Coronary artery (tissue), 2 donors: Measurements from ENCODE around the gene EFNB2.

Source experiments
- DNase-seq: peaks from one replicate; pipeline ENCODE4 v3.0.0-alpha.2; 2017; ENCODE audit warnings: low spot score
- H3K27ac ChIP-seq, 2 donors: fragments of 200-600 bp; sonication (generic); one replicate each; pipeline ENCODE4 v1.5.1; 2016 to 2019
- H3K4me3 ChIP-seq: fragments of 200-600 bp; sonication (generic); 2 replicates; pipeline ENCODE4 v1.5.1; 2016; ENCODE audit warnings: mild to moderate bottlenecking, moderate library complexity
- TF ChIP-seq, protein P1 (sequence below): fragments of 200-600 bp; sonication (generic); IDR thresholded peaks from one replicate; pipeline ENCODE4 v1.5.1; 2019; ENCODE audit warnings: antibody characterized with exemption

The EFNB2 gene

DNA sequence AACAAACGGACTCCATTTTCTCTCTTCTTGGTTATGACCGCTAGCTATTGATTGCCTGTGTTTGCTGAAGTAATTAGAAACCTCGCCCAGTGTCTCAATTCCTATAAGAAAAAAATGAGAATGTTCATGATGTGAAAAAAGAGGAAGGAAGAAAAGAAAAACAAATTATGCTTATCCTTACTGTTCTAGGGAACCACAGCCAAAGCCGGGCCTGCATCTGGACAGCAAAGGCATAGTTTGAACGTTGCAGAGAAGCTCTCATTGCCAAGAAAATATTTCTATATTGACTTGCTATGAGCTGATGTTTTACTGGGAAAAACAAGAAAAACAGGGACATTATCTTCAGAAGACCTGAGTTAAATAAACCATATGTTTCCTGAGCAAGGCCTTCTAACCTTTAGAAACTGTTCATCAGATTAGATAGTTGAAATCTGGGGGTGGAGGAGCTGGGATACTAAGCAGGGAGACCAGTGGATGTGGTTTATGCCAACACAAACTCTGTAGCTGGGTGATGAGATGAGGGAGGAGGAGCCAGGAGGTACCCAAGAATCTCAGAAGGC is 55.0 kb downstream of the EFNB2 start:
- TF ChIP-seq, protein P1, sequence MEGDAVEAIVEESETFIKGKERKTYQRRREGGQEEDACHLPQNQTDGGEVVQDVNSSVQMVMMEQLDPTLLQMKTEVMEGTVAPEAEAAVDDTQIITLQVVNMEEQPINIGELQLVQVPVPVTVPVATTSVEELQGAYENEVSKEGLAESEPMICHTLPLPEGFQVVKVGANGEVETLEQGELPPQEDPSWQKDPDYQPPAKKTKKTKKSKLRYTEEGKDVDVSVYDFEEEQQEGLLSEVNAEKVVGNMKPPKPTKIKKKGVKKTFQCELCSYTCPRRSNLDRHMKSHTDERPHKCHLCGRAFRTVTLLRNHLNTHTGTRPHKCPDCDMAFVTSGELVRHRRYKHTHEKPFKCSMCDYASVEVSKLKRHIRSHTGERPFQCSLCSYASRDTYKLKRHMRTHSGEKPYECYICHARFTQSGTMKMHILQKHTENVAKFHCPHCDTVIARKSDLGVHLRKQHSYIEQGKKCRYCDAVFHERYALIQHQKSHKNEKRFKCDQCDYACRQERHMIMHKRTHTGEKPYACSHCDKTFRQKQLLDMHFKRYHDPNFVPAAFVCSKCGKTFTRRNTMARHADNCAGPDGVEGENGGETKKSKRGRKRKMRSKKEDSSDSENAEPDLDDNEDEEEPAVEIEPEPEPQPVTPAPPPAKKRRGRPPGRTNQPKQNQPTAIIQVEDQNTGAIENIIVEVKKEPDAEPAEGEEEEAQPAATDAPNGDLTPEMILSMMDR: no peak
- no peak for DNase-seq
- no peak overlapping the region for H3K4me3 ChIP-seq
- H3K27ac ChIP-seq: peak overlapping the region; percentile 53 to 56

DNA sequence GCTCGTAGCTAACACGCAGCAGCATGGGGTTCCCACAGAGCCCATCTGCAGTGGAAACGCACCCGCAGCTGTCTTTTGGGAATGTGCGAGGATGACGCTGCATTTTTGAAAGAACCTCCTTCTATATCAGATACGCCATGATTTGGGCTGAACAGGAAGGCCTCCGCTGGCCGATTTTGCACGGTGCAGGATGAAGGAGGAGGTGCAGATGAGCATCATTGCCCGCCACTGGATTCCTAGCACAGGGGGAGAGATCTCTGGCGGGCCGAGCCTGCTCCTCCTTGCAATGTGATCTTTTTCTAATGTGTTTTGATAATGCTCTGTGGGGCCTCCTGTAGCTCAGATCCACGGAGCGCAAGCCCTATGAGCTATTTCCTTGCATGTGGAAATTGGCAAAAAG is 55.5 kb downstream of the EFNB2 start:
- no peak overlapping the region for H3K4me3 ChIP-seq
- H3K27ac ChIP-seq: no peak overlapping the region
- TF ChIP-seq, protein P1: no peak
- no peak for DNase-seq

DNA sequence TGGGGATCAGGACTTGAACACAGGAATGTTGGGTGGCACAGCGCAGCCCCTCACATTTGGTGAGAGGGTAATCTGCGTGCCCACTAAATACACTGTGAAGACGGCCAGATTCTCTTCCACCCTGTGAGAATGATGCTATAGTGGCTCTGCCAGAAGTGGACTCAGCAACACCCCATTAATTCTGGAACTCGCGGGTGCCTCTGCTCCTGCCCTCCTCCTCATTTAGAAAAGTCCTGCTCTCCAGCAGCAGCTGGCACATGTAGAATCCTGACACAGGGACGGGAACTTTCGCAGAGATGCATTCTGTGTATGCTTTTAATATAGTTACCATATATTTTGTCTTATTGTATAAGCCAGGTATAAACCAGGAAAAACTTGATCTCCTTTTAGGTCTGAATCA is 57.3 kb downstream of the EFNB2 start:
- H3K4me3 ChIP-seq: no peak overlapping the region
- TF ChIP-seq, protein P1: no peak
- H3K27ac ChIP-seq: no peak overlapping the region
- DNase-seq: no peak

DNA sequence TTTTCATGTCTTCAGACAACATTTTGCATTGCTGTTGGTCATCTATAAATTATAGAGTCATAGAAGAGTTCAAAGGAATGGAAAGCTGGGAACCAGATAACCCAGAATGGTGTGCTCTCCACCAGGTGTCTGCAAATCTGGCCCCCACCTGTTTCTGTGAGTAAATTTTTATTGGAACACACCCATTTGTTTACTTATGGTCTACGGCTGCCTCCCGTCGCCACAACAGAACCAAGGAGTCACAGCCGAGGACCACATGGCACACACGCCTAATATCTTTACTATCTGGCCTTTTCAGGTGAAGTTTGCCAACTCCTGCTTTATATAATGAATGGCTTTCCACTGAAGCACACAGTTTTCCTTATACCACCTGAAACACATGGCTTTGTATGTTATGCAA is 58.2 kb downstream of the EFNB2 start:
- no peak for DNase-seq
- Histone ChIP-seq H3K4me3 (no peak overlapping the region), H3K27ac (no peak overlapping the region)
- TF ChIP-seq, protein P1: no peak

DNA sequence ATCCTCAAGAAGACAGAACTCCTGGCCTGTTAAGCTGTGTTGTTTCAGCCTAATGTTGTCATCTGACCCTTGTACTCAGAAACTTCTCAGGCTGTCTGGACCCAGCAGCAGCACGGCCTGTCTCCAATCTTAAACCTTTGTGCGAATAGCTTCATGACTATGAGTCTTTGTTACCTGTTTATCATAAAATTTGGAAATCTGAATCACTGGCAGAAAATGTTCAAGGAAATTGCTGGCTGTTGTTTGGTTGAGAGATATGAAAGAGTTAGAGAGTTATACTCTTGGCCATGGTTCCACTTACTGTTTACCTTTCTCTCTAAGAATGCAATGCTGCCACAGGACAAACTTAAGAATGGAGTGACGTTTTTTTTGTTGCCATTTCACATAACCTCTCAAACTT is 59.6 kb downstream of the EFNB2 start:
- H3K4me3 ChIP-seq: no peak overlapping the region
- no peak overlapping the region for H3K27ac ChIP-seq
- TF ChIP-seq, protein P1: no peak
- no peak for DNase-seq

DNA sequence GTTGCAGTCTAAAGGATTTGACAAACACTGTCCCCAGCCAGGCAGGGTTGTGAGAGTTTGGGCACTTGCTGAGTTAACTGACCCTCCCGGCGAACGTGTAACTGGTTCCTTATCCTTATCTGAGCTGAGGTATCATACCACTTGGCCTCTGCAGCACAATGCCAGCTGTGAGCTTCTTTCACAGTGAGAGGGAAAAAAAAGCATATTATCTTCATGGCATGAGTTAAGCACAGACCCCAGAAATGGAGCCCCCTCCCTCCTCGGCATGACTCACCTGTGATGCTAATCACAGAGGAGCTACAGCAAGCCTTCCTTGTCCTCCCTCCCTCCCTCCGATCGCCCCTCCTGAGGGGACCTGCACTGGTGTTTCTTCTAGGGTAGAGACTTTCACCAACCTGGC is 60.5 kb downstream of the EFNB2 start:
- DNase-seq: no peak
- H3K27ac ChIP-seq: no peak overlapping the region
- TF ChIP-seq, protein P1: no peak
- no peak overlapping the region for H3K4me3 ChIP-seq

DNA sequence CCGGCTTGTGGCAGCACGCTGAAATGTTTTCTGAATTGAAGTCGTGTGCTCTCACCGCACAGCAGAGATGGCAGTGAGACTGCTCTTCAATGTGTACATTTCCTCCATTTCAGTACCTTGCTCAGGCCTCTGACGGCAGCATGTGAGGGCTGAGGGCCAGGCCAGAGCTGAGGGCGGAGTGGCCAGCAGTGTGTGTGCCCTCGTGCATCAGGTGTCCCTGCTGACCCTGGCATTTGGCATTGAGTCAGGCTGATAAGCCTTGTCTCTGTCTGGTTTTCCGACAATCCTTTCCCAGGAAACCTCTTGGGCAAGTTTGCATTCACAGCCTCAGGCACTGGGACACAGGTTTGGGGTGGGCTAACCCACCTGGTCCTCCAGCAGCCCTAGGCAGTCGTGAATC is 62.3 kb downstream of the EFNB2 start:
- DNase-seq: no peak
- Histone ChIP-seq H3K27ac (no peak overlapping the region), H3K4me3 (no peak overlapping the region)
- TF ChIP-seq, protein P1: no peak
